Measurements from ENCODE around the gene SSR3. TPM values are rescaled to one million over a fixed set of nuclear protein-coding genes. Genes with fewer than 3 reads are reported as not detected.

Gene SSR3
- total and polyA plus RNA-seq, 9 of the 15 experiments (the other 6 are each of a cell fraction or from before 2014, with no cell fraction given), result 104 to 464 (median 307) TPM

DNA sequence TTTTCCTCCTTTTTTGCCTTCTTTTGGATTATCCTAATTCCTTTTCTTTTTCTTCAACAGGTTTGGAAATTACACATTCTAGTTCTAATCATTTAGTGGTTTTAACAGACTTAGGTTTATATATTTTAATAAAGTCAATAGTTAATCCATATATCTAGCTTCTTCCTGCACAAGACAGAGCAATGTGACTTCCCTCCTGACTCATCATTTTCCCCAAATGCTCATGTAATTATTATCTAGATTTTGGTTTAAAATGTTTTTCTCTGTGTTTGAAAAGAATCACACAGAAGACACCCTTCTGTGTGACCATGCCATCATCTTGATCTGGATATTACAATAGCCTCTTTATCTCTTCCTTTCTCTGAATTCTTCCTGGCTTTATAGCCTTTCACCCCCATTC, 28.6 kb upstream of the SSR3 start:
- Histone ChIP-seq H3K4me3 (no peak overlapping the region), H2AFZ (ENCODE audit: low read depth, low read length) (peak overlapping the region; percentile 90), H3K9me1 (ENCODE audit: control insufficient read depth, insufficient read depth, low read length) (no peaks in the 10 kb centered on the region), H3K4me1 (replicated peaks in 1 of 2; ENCODE audit: control insufficient read depth in 2 of 2, insufficient read depth in 2 of 2, low read length in 2 of 2) (peaks cover 3 to 26% of the 10 kb centered on the region in 2 experiments; a peak in 4 of 5 replicates), H3K9ac (ENCODE audit: insufficient read depth in 1 of 2, low read depth in 2 of 2, low read length in 2 of 2) (peak overlapping the region in 1 of 2 experiments; percentile 21; a peak in 1 of 4 replicates), H4K20me1 (replicated peaks; ENCODE audit: control insufficient read depth, insufficient read depth, low read length) (no peaks in the 10 kb centered on the region), H3K9me3 (replicated peaks; ENCODE audit: control insufficient read depth, insufficient read depth, low read depth, low read length) (no peaks in the 10 kb centered on the region), H3K27me3 (ENCODE audit: control insufficient read depth in 2 of 2, insufficient read depth in 2 of 2, low read length in 2 of 2) (no peaks in the 10 kb centered on the region), H3K36me3 (ENCODE audit: control insufficient read depth, insufficient read depth, low read length) (no peaks in the 10 kb centered on the region), H3K79me2 (ENCODE audit: control insufficient read depth, insufficient read depth, low read length) (no peaks in the 10 kb centered on the region), H3K27ac (ENCODE audit: extremely low read depth, low read depth, low read length) (0 out of 3 replicates have a peak overlapping the region, but pooled peaks have one; percentile 18), H3K4me2 (ENCODE audit: insufficient read depth, low read length) (no peak overlapping the region)
- in situ Hi-C loops (cut with MboI) (no loop called here), intact Hi-C loops (cut with micrococcal nuclease) (no loop called here)
- FAIRE-seq (no peak), DNase-seq (ENCODE audit: extremely low read depth in 1 of 4, low spot score in 3 of 4) (no peak), ATAC-seq (no peak)
- BruUV-seq (replicated peaks), result no TSS peak
- ChIA-PET POLR2A (interaction anchor here (1.0 to 2.3 kb wide), 3 partner anchors 12 to 22 kb away, joined by 3 to 10 read pairs (median 6); no protein-coding TSS in a partner anchor), CTCF (ENCODE audit: low intra/inter-chr PET ratio) (no interaction called here)
- no peak for TF ChIP-seq PRPF4 (IDR thresholded peaks at IDR 0.05; ENCODE audit: insufficient read depth, low read depth, low read length, poor library complexity, severe bottlenecking)
- TF ChIP-seq NELFE (IDR thresholded peaks at IDR 0.05; ENCODE audit: insufficient read depth, insufficient read length), result no peak
- TF ChIP-seq BRD9 (IDR thresholded peaks at IDR 0.05; ENCODE audit: low read depth, partially characterized antibody), result no peak
- TF ChIP-seq, protein P1, sequence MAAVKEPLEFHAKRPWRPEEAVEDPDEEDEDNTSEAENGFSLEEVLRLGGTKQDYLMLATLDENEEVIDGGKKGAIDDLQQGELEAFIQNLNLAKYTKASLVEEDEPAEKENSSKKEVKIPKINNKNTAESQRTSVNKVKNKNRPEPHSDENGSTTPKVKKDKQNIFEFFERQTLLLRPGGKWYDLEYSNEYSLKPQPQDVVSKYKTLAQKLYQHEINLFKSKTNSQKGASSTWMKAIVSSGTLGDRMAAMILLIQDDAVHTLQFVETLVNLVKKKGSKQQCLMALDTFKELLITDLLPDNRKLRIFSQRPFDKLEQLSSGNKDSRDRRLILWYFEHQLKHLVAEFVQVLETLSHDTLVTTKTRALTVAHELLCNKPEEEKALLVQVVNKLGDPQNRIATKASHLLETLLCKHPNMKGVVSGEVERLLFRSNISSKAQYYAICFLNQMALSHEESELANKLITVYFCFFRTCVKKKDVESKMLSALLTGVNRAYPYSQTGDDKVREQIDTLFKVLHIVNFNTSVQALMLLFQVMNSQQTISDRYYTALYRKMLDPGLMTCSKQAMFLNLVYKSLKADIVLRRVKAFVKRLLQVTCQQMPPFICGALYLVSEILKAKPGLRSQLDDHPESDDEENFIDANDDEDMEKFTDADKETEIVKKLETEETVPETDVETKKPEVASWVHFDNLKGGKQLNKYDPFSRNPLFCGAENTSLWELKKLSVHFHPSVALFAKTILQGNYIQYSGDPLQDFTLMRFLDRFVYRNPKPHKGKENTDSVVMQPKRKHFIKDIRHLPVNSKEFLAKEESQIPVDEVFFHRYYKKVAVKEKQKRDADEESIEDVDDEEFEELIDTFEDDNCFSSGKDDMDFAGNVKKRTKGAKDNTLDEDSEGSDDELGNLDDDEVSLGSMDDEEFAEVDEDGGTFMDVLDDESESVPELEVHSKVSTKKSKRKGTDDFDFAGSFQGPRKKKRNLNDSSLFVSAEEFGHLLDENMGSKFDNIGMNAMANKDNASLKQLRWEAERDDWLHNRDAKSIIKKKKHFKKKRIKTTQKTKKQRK (IDR thresholded peaks at IDR 0.05; ENCODE audit: borderline replicate concordance, low read depth, low read length), result no peak
- TF ChIP-seq GABPB1 (CRISPR knock-in tag; IDR thresholded peaks at IDR 0.05), result no peak
- no peak for TF ChIP-seq ZNF589 (CRISPR knock-in tag; IDR thresholded peaks at IDR 0.05; ENCODE audit: low read depth)
- no peak for TF ChIP-seq CREB1 (IDR thresholded peaks at IDR 0.05)
- no peak for TF ChIP-seq CREB1 (CRISPR knock-in tag; IDR thresholded peaks at IDR 0.05)
- TF ChIP-seq BHLHE40 (IDR thresholded peaks at IDR 0.05; ENCODE audit: low read length), result no peak
- TF ChIP-seq, protein P2, sequence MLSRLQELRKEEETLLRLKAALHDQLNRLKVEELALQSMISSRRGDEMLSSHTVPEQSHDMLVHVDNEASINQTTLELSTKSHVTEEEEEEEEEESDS (CRISPR knock-in tag; IDR thresholded peaks at IDR 0.05), result no peak
- TF ChIP-seq, protein P3, sequence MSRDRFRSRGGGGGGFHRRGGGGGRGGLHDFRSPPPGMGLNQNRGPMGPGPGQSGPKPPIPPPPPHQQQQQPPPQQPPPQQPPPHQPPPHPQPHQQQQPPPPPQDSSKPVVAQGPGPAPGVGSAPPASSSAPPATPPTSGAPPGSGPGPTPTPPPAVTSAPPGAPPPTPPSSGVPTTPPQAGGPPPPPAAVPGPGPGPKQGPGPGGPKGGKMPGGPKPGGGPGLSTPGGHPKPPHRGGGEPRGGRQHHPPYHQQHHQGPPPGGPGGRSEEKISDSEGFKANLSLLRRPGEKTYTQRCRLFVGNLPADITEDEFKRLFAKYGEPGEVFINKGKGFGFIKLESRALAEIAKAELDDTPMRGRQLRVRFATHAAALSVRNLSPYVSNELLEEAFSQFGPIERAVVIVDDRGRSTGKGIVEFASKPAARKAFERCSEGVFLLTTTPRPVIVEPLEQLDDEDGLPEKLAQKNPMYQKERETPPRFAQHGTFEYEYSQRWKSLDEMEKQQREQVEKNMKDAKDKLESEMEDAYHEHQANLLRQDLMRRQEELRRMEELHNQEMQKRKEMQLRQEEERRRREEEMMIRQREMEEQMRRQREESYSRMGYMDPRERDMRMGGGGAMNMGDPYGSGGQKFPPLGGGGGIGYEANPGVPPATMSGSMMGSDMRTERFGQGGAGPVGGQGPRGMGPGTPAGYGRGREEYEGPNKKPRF (IDR thresholded peaks at IDR 0.05; ENCODE audit: low read depth, low read length), result no peak
- no peak for TF ChIP-seq CXXC5 (CRISPR knock-in tag; IDR thresholded peaks at IDR 0.05)
- no peak for TF ChIP-seq ZNF121 (CRISPR knock-in tag; conservative IDR thresholded peaks at IDR 0.05)
- no peak for TF ChIP-seq POLR2B (IDR thresholded peaks at IDR 0.05; ENCODE audit: low read depth, partially characterized antibody)
- TF ChIP-seq PHTF2 (CRISPR knock-in tag; IDR thresholded peaks at IDR 0.05), result no peak
- no peak for TF ChIP-seq ZBTB17 (CRISPR knock-in tag; IDR thresholded peaks at IDR 0.05)
- TF ChIP-seq ZNF134 (CRISPR knock-in tag; conservative IDR thresholded peaks at IDR 0.05), result no peak
- TF ChIP-seq MYNN (IDR thresholded peaks at IDR 0.05), result no peak
- TF ChIP-seq MYNN (CRISPR knock-in tag; IDR thresholded peaks at IDR 0.05), result no peak
- no peak for TF ChIP-seq ELF2 (CRISPR knock-in tag; IDR thresholded peaks at IDR 0.05)
- no peak for TF ChIP-seq ZKSCAN3 (CRISPR knock-in tag; IDR thresholded peaks at IDR 0.05)
